Left colon (tissue), 2 donors: ENCODE results near the gene NCBP1. TPM values are rescaled to one million over a fixed set of nuclear protein-coding genes. Genes with fewer than 3 reads are reported as not detected.

Experiments
- ATAC-seq: fragments of 200-7000 bp; cut with Tn5 transposase; one replicate; pipeline ENCODE4 v1.9.1; 2020; ENCODE audit warnings: mild to moderate bottlenecking, moderate library complexity
- DNase-seq, 2 donors: peaks; one replicate each; pipeline ENCODE4 v3.0.0-alpha.2; 2020
- intact Hi-C, 2 donors: fragments of 100-400 bp; cut with DNase I in 1 of 2; cut with micrococcal nuclease in 1 of 2; formaldehyde crosslinking; loops; one replicate each; pipeline versions ENCODE4 v1.11.2 to v1.14.0; 2022; cut with DNase I, micrococcal nuclease
- total RNA-seq, 2 donors: library from RNA; stranded (reverse); fragmentation: NEBNext Ultra II Directional; extraction: Animal tissue kit (Norgen Biotek cat#: 25700); gene quantifications; one replicate each; pipeline ENCODE4 v1.2.1, GENCODE V29; 2021
- donor health status: DM: no; HTN: no; CAD: no.
- donor health status: DM: yes; HTN: yes; CAD: no.

NCBP1 gene
- total RNA-seq, 2 donors from 2014 or later = 29.0 to 34.0 TPM

DNA sequence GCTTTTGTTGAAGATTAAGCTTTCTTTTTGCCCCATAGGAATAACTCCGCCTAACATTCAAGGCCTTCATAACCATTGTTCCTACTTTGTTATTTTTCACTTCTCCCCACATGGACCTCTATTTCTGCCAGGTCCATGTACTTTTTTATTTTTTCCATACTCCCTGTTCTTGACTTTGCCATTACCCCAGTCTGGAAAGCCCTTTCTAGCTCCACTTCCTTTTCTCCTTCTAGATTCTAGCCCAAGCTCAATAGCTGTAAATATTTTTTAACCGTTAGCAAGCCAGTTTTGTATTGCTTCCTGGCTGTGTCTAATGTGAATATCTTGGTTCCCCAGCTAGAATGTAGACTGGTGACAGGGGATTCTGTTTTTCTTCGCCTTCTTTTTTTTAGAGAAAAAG is 26.1 kb downstream of the NCBP1 start:
- intact Hi-C loops = no loop called here
- DNase-seq (no peak), ATAC-seq (no peak)

DNA sequence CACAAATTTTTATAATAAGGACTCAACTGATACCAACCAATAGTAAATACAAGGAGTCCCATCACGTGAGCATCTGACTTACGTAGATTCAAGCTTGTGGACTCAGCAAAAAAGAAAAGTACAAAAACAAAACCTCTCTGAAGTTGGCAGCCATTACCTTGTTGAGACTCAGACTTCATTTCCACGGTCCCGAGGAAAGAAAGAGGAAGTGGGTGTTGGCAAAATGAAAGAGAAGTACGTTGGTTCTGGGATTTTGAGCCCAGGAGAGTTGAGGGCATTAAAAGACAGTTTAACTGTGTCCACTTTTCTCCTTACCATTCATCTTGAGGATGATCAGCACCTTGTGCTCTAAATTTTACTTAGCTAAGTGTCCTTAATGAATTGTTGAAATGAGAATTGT is 26.7 kb downstream of the NCBP1 start:
- DNase-seq (no peak), ATAC-seq (peak; percentile 18)
- intact Hi-C loops = no loop called here

GRCh38 chr9:97660847-97661246 is 27.2 kb downstream of the NCBP1 start:
- DNase-seq = no peak
- intact Hi-C loops = no loop called here
- ATAC-seq = no peak

DNA sequence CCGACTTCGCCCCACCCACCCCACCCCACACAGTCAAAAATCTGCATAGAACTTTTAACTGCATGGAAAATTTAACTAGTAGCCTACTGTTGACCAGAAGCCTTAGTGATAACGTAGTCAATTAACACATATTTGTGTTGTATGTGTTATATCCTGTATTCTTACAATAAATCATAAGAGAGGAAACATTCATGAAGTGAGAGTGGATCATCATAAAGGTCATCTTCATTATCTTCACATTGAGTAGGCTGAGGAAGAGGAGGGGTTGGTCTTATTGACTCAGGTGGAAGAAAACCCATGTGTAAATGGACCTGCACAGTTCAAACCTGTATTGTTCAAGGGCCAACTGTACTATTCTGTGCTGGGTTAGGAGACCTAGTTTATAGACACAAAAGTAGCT is 32.1 kb downstream of the NCBP1 start:
- DNase-seq (no peak), ATAC-seq (no peak)
- intact Hi-C loops = no loop called here

GRCh38 chr9:97666907-97667686 is 33.5 kb downstream of the NCBP1 start:
- intact Hi-C loops = no loop called here
- ATAC-seq (no peak), DNase-seq (no peak)

- intact Hi-C loops = no loop called here
- ATAC-seq (no peak), DNase-seq (no peak)
Measured at GRCh38 chr9:97668485-97668884, 34.9 kb downstream of the NCBP1 start.

DNA sequence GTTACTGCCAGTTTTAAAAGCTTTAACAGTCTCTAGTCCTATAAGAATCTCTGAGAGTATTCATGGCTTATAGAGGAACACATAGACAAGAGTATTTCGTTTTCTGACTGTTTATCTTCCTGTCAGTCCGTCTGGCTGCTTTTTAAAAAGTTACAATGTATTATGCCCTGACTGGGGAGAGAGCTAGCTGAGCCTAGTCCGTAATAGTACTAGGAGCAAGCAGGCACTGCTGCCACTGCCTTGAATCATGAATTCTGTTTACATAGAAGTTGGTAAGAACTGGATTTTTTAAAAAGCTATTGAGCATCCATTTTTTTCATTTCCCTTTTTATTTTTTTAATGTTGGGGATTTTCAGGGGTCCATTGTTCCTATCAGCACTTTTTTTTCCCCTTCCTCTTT is 37.0 kb downstream of the NCBP1 start:
- intact Hi-C loops = no loop called here
- ATAC-seq (no peak), DNase-seq (no peak)

GRCh38 chr9:97672403-97672802 is 38.8 kb downstream of the NCBP1 start:
- peak; percentile 66 for ATAC-seq
- intact Hi-C loops = no loop called here

DNA sequence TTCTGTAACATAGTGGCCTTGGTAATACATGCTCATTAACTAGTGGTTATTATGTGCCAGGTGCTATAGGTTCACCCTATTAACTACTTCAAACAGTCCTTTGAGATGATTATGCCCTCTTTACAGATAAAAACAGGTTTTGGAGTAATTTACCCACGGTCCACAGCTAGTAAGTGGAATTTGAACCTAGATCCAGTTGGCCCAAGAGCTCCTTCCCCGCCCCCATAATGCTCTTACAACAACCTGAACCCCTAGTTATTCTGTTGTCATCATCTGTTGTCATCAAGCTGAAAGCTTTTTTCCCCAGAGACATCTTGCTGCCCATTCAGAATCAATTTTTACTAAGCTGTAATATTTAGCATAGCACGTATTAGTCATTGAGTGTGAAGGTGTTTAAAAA is 40.3 kb downstream of the NCBP1 start:
- intact Hi-C loops = no loop called here
- ATAC-seq (no peak), DNase-seq (no peak)

More at GRCh38 chr9:97672403-97672802, 38.8 kb downstream of the NCBP1 start:
- DNase-seq = no peak

DNA sequence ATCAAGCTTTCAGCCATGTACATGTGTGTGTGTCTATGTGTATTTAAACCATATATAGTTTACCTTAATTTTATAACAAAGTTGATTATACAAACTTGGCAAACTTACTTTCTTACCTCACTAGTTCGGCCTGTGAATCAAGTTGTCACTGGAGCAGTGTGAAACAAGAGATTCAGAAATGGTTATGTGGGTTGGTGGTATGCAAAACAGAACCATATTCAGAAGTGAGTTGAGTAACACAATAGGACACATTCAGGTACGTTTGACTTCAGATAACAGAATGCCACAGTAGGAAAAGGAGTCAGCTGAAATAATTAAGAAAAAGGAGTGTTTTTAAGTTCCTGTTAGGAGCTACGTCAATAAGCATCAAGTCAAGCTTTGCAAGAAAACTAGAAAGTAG is 42.0 kb downstream of the NCBP1 start:
- ATAC-seq = no peak

DNA sequence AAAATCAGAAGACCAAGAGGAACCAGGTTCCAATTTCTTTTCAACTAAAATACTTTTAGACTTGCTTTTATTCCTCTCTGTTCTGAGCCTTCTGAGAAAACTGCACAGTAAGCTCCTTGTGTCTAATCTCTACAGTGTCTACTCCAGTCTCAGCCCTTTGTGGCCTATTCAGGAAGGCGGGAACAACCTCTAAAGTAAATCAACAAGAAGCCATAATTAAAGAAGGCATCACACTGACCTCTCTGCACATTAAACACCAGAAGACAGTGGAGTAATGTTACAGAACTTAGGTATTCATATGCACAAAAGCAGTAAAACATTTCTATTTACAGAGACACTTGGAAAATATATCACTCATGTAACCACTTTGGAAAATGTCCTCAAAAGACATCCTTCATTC is 48.6 kb downstream of the NCBP1 start:
- no peak for DNase-seq
- intact Hi-C loops = loop anchor here in 1 of 2 donors (5.0 kb wide), 1 partner anchor 40 kb away; no protein-coding TSS in a partner anchor
- peak; percentile 48 for ATAC-seq

More for the DNA sequence above, 42.0 kb downstream of the NCBP1 start:
- intact Hi-C loops = no loop called here
- DNase-seq = no peak

DNA sequence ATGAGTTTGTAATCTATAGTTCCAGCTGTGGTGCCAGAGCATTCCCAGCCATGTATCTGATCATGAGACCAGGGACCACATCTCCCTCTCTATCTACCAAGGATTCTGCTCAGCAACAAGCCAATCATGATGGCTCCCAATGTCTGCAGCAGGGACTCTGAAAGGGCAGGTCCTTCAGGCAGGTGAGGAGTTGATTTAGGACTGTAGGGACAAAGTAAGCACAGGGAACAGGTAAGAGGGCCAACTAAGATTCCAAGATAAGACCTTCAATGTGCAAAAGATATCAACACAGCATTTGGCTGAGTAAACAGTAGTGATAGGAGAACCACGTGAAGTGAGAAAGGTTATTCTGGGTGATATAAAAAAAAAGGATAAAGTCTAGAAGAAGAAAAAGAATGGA is 55.0 kb downstream of the NCBP1 start:
- no peak for DNase-seq
- intact Hi-C loops = no loop called here
- ATAC-seq = peak; percentile 55

- intact Hi-C loops = no loop called here
- DNase-seq (no peak), ATAC-seq (no peak)
Measured at GRCh38 chr9:97689401-97690180, 56.0 kb downstream of the NCBP1 start.

DNA sequence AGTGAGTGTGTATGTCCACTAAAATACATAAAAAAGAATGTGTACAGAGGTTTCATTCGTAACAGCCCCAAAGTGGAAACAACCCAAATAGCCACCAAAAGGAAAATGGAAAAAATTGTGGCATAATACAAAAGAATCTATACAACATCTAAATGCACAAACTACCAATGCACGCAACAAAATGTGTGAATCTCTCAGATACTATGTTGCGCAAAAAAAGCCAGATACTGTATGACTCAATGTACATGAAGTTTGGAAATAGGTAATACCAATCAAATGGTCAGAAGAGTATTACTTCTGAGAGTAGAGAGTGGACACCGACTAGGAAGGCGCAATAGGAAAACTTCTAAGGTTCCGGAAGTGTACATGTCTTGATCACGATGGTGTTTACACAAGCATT is 61.1 kb downstream of the NCBP1 start:
- ATAC-seq (no peak), DNase-seq (no peak)
- intact Hi-C loops = no loop called here

DNA sequence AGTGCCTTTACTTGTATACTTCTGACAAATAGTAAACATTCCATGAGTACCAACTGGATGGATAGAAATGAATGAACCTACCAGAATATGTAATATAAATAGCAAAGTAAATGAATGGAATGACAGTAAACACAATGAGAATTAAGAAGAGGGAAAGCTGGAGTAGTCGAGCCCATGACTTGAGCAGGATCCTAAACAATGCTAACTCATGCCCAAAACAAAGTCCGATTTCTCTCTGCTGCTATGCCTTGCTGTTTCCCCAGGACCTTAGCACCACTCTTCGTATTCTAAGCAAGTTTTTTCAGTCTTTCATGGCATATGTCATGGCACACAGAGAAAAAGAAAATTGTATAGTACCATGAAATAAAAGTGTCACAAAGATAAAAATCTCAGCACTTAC is 61.8 kb downstream of the NCBP1 start:
- DNase-seq (no peak), ATAC-seq (no peak)
- intact Hi-C loops = no loop called here

- ATAC-seq (no peak), DNase-seq (no peak)
- intact Hi-C loops = no loop called here
Measured at GRCh38 chr9:97695995-97696802, 62.6 kb downstream of the NCBP1 start.

DNA sequence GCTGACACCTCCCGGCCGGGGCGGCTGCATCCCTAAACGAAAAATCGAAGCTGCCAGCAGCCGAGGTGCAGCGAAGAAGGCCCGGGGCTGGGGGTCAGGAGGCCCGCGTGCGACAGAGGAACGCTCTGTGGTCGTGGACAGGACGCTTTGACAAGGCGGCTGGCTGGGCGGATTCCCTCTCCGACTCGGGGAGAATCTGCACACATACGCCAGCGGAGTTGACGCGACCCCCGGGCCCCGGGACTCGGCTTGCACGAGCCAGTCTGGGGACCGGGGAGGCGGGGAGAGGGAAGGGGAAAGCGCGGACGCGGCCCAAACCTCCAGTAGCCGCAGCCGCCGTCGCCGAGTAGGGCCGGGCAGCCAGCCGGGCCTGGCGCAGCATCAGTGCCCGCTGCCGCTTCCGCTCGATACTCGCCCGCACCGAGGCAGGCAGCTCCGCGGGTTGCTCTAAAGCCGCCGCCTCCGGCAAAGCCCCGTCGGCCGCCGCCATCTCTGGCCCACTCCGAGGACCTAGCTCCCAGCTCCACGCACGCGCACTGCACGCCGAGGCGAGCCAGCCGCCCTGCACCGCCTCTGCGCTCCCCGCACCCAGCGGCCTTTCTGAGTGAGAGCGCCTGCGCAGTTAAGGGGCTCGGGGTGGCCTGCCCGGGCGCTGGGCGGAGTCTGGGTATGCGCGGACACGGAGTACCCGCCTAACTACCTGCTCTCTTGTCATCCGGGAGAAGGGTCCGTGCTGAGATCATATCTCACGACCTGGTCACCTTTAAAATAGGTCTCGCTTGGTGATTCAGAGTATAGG is 63.4 kb downstream of the NCBP1 start, which contains the start of gene XPA:
Gene XPA (minus strand): TSS at position 538 of the 799 bp plus-strand sequence. CDS start 48 bp downstream, at position 490.
- intact Hi-C loops = no loop called here
- ATAC-seq = peak; percentile 97
- peak; percentile 97 to 98 for DNase-seq

GRCh38 chr9:97697837-97698236 is 64.2 kb downstream of the NCBP1 start:
- peak; percentile 0 for ATAC-seq
- intact Hi-C loops = no loop called here
- no peak for DNase-seq

DNA sequence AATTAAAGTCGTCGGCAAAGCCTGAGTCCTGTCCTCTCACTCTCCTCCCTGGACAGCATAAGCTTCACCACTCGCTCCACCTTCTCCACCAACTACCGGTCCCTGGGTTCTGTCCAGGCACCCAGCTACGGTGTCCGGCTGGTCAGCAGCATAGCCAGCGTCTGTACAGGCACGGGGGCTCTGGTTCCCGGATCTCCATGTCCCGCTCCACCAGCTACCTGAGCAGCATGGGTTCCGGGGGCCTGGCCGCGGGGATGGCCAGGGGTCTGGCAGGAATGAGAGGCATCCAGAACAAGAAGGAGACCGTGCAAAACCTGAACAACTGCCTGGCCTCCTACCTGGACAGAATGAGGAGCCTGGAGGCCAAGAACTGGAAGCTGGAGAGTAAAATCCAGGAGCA is 65.2 kb downstream of the NCBP1 start:
- ATAC-seq (no peak), DNase-seq (peak in 1 of 2 donors; percentile 19)
- intact Hi-C loops = no loop called here
